Liver (tissue), 9 donors: Measurements from ENCODE around the gene CFAP221. TPM values are rescaled to one million over a fixed set of nuclear protein-coding genes. Genes with fewer than 3 reads are reported as not detected.

Source experiments
- DNase-seq: peaks from one replicate; pipeline ENCODE4 v3.0.0-alpha.2; 2017; ENCODE audit warnings: low spot score
- H3K27ac ChIP-seq, 2 donors: one replicate each; pipeline ENCODE4 v1.7.0; 2013; ENCODE audit warnings: inconsistent platforms in 2 of 2, low read length in 2 of 2, control low read depth in 1 of 2, low read depth in 1 of 2, mild to moderate bottlenecking in 1 of 2
- H3K27me3 ChIP-seq, 4 donors: one replicate each; pipeline versions ENCODE4 v1.6.1 to v1.7.0; 2013; ENCODE audit warnings: low read length in 3 of 4, inconsistent platforms in 1 of 4, mild to moderate bottlenecking in 1 of 4, moderate library complexity in 1 of 4; ENCODE audit not compliant: control insufficient read depth in 4 of 4, insufficient read depth in 4 of 4
- H3K36me3 ChIP-seq, 4 donors: one replicate each; pipeline versions ENCODE4 v1.6.1 to v1.7.0; 2013; ENCODE audit warnings: low read length in 3 of 4, mild to moderate bottlenecking in 3 of 4, low read depth in 1 of 4, moderate library complexity in 1 of 4; ENCODE audit not compliant: control insufficient read depth in 4 of 4, insufficient read depth in 3 of 4
- H3K4me1 ChIP-seq, 4 donors: one replicate each; pipeline versions ENCODE4 v1.6.1 to v1.7.0; 2013; ENCODE audit warnings: low read length in 3 of 4, mild to moderate bottlenecking in 3 of 4, moderate library complexity in 1 of 4; ENCODE audit not compliant: control insufficient read depth in 4 of 4, insufficient read depth in 4 of 4
- H3K4me3 ChIP-seq, 3 donors: one replicate each; pipeline versions ENCODE4 v1.6.1 to v1.7.0; 2013; ENCODE audit warnings: low read length in 3 of 3, control low read depth in 1 of 3, low read depth in 1 of 3, mild to moderate bottlenecking in 1 of 3
- H3K9ac ChIP-seq, 2 donors: one replicate each; pipeline ENCODE4 v1.7.0; 2013; ENCODE audit warnings: low read length in 2 of 2, mild to moderate bottlenecking in 2 of 2, moderate library complexity in 2 of 2, control low read depth in 1 of 2, low read depth in 1 of 2
- H3K9me3 ChIP-seq, 4 donors: one replicate each; pipeline versions ENCODE4 v1.6.1 to v1.7.0; 2013; ENCODE audit warnings: low read length in 3 of 4; ENCODE audit not compliant: control insufficient read depth in 4 of 4
- ATF3 ChIP-seq: IDR thresholded peaks from 2 replicates; pipeline ENCODE4 v1.6.1; 2016; ENCODE audit warnings: antibody characterized with exemption
- CTCF ChIP-seq: fragments of 150-350 bp; IDR thresholded peaks from 2 replicates; pipeline ENCODE4 v1.5.1; 2017; ENCODE audit warnings: improper control_type of control experiment, low read depth, low read length; ENCODE audit not compliant: missing input control
- FOXA2 ChIP-seq: IDR thresholded peaks from 2 replicates; pipeline ENCODE4 v1.6.1; 2016; ENCODE audit warnings: antibody characterized with exemption
- HNF4A ChIP-seq, 2 donors: conservative IDR thresholded peaks; 2 replicates each; pipeline ENCODE4 v1.6.1; 2016; ENCODE audit warnings: antibody characterized with exemption in 2 of 2, mild to moderate bottlenecking in 2 of 2
- HNF4G ChIP-seq: IDR thresholded peaks from 2 replicates; pipeline ENCODE4 v1.6.1; 2016; ENCODE audit warnings: antibody characterized with exemption
- RAD21 ChIP-seq, 2 donors: IDR thresholded peaks; 2 replicates each; pipeline ENCODE4 v1.6.1; 2016; ENCODE audit warnings: antibody characterized with exemption in 2 of 2, mild to moderate bottlenecking in 2 of 2
- REST ChIP-seq: IDR thresholded peaks from 2 replicates; pipeline ENCODE4 v1.6.1; 2016; ENCODE audit warnings: antibody characterized with exemption, mild to moderate bottlenecking
- SP1 ChIP-seq: IDR thresholded peaks from 2 replicates; pipeline ENCODE4 v1.6.1; 2018; ENCODE audit warnings: antibody characterized with exemption, mild to moderate bottlenecking
- TAF1 ChIP-seq: conservative IDR thresholded peaks from 2 replicates; pipeline ENCODE4 v1.6.1; 2016; ENCODE audit warnings: antibody characterized with exemption, mild to moderate bottlenecking
- YY1 ChIP-seq: IDR thresholded peaks from 2 replicates; pipeline ENCODE4 v1.6.1; 2016; ENCODE audit warnings: antibody characterized with exemption, mild to moderate bottlenecking
- ZBTB33 ChIP-seq: IDR thresholded peaks from 2 replicates; pipeline ENCODE4 v1.6.1; 2016; ENCODE audit warnings: antibody characterized with exemption
- WGBS: extraction: QIAGEN DNeasy Blood & Tissue Kit; methylation state at CpG from one replicate; pipeline ENCODE4 v1.1.7; 2013; 5-methylcytosine and 5-hydroxymethylcytosine counted together
- polyA plus RNA-seq, 2 donors: library from polyadenylated mRNA; stranded (reverse) in 1 of 2; unstranded in 1 of 2; fragments of 200-250 nt in 1 of 2; fragments of >200 nt in 1 of 2; fragmentation: Nextera tagmentation in 1 of 2; extraction: Ambion mirVana in 1 of 2; gene quantifications; one replicate each; pipeline versions ENCODE4 v1.2.1 to v1.2.3, GENCODE V29; 2013 to 2015
- total RNA-seq, 2 donors: library from RNA; depleted of rRNA; stranded (reverse); fragments of >200 nt; gene quantifications; one replicate each; pipeline ENCODE4 v1.2.3, GENCODE V29; 2014
- donor health status: healthy.
- donor health status: healthy.
- donor health status: healthy.
- donor health status: healthy.
- donor health status: healthy.

The CFAP221 gene
- total and polyA plus RNA-seq, 4 donors = 0.23 to 3.1 (median 1.2) TPM

GRCh38 chr2:119641562-119642258, 97.5 kb downstream of the CFAP221 start:
- WGBS = 8% methylated on average over 17 of the region's 17 CpGs
- Histone ChIP-seq H3K9me3 (no peaks in the 10 kb centered on the region), H3K9ac (no peak overlapping the region), H3K4me1 (no peaks in the 10 kb centered on the region), H3K4me3 (no peak overlapping the region), H3K36me3 (no peaks in the 10 kb centered on the region), H3K27ac (no peak overlapping the region), H3K27me3 (no peaks in the 10 kb centered on the region)
- peak; percentile 69 for DNase-seq
- TF ChIP-seq ATF3 (no peak), FOXA2 (no peak), RAD21 (IDR thresholded peaks at IDR 0.05) (peak; percentile 85 to 96), ZBTB33 (no peak), CTCF (peak; percentile 91), YY1 (no peak)

- TF ChIP-seq REST (no peak), FOXA2 (no peak), SP1 (no peak), ZBTB33 (no peak), CTCF (no peak), ATF3 (no peak), TAF1 (no peak), HNF4A (conservative IDR thresholded peaks at IDR 0.05) (no peak), HNF4G (no peak)
- no peak for DNase-seq
- WGBS = 94% methylated on average over 3 of the region's 3 CpGs
Observed at GRCh38 chr2:119644186-119644585, 99.9 kb downstream of the CFAP221 start.

More at GRCh38 chr2:119644186-119644585, 99.9 kb downstream of the CFAP221 start:
- no peaks in the 10 kb centered on the region for H3K27me3 ChIP-seq
- H3K4me3 ChIP-seq = no peak overlapping the region
- no peaks in the 10 kb centered on the region for H3K36me3 ChIP-seq
- no peak overlapping the region for H3K27ac ChIP-seq
- H3K4me1 ChIP-seq = no peaks in the 10 kb centered on the region
- peaks cover 0 to 6% (median 0%) of the 10 kb centered on the region in 4 donors for H3K9me3 ChIP-seq
- H3K9ac ChIP-seq = no peak overlapping the region
